Measurements from ENCODE around the gene GTPBP1. TPM values are rescaled to one million over a fixed set of nuclear protein-coding genes. Genes with fewer than 3 reads are reported as not detected.

The GTPBP1 gene
- total and polyA plus RNA-seq, 2 of the 13 experiments (the other 11 are each of a cell fraction or from before 2014, with no cell fraction given): 22.3 to 27.0 TPM

GRCh38 chr22:38704654-38705234 is 1.0 kb upstream of the GTPBP1 start (continued):
- TF ChIP-seq EEA1 (CRISPR knock-in tag; IDR thresholded peaks at IDR 0.05; ENCODE audit: borderline replicate concordance) (no peak), ZNF589 (CRISPR knock-in tag; conservative IDR thresholded peaks at IDR 0.05) (0 out of 2 replicates have a peak, but pooled peaks have one; percentile 43), SSRP1 (CRISPR knock-in tag; IDR thresholded peaks at IDR 0.05) (no peak), MAFK (conservative IDR thresholded peaks at IDR 0.05 in 1 of 2, IDR thresholded peaks at IDR 0.05 in 1 of 2; ENCODE audit: low read length in 2 of 2) (peak in 1 of 2 experiments; percentile 86; a peak in 2 of 4 replicates), DNMT3B (CRISPR knock-in tag; conservative IDR thresholded peaks at IDR 0.05) (no peak), LCORL (IDR thresholded peaks at IDR 0.05) (no peak), LCORL (CRISPR knock-in tag; IDR thresholded peaks at IDR 0.05) (0 out of 2 replicates have a peak, but pooled peaks have one; percentile 1), ZBTB39 (CRISPR knock-in tag; IDR thresholded peaks at IDR 0.05) (no peak), PCBP2 (optimal IDR thresholded peaks at IDR 0.05; ENCODE audit: low read depth, low read length, poor library complexity, severe bottlenecking) (no peak), ZNF563 (CRISPR knock-in tag; IDR thresholded peaks at IDR 0.05) (no peak), ZNF792 (CRISPR knock-in tag; IDR thresholded peaks at IDR 0.05) (no peak), AKAP8 (CRISPR knock-in tag; IDR thresholded peaks at IDR 0.05) (no peak), ZSCAN9 (CRISPR knock-in tag; IDR thresholded peaks at IDR 0.05; ENCODE audit: borderline replicate concordance) (0 out of 2 replicates have a peak, but pooled peaks have one; percentile 7), ZNF101 (CRISPR knock-in tag; IDR thresholded peaks at IDR 0.05; ENCODE audit: borderline replicate concordance, low read depth) (no peak), ARID5B (CRISPR knock-in tag; IDR thresholded peaks at IDR 0.05) (no peak), MAX (IDR thresholded peaks at IDR 0.05) (no peak), ZNF138 (CRISPR knock-in tag; IDR thresholded peaks at IDR 0.05; ENCODE audit: low read depth) (no peak), U2AF2 (IDR thresholded peaks at IDR 0.05; ENCODE audit: low read depth, low read length) (no peak), NAIF1 (CRISPR knock-in tag; IDR thresholded peaks at IDR 0.05; ENCODE audit: borderline replicate concordance) (no peak), ZNF431 (CRISPR knock-in tag; IDR thresholded peaks at IDR 0.05; ENCODE audit: borderline replicate concordance, low read depth) (no peak), NFIB (CRISPR knock-in tag; IDR thresholded peaks at IDR 0.05; ENCODE audit: borderline replicate concordance) (no peak), CBX2 (IDR thresholded peaks at IDR 0.05; ENCODE audit: low read depth, low read length) (no peak), CBX2 (CRISPR knock-in tag; IDR thresholded peaks at IDR 0.05; ENCODE audit: low read depth) (no peak), TOE1 (CRISPR knock-in tag; IDR thresholded peaks at IDR 0.05) (0 out of 2 replicates have a peak, but pooled peaks have one; percentile 48), NONO (IDR thresholded peaks at IDR 0.05) (no peak), NONO (CRISPR knock-in tag; conservative IDR thresholded peaks at IDR 0.05) (no peak; the same call in 1 of the 2 replicates), MED8 (CRISPR knock-in tag; IDR thresholded peaks at IDR 0.05; ENCODE audit: insufficient replicate concordance) (no peak), ZNF768 (CRISPR knock-in tag; IDR thresholded peaks at IDR 0.05) (no peak)
